ENCODE measurements around the gene SCN11A. TPM values are rescaled to one million over a fixed set of nuclear protein-coding genes. Genes with fewer than 3 reads are reported as not detected.

Gene SCN11A
- total RNA-seq, 1 experiment from 2014 or later: not detected

DNA sequence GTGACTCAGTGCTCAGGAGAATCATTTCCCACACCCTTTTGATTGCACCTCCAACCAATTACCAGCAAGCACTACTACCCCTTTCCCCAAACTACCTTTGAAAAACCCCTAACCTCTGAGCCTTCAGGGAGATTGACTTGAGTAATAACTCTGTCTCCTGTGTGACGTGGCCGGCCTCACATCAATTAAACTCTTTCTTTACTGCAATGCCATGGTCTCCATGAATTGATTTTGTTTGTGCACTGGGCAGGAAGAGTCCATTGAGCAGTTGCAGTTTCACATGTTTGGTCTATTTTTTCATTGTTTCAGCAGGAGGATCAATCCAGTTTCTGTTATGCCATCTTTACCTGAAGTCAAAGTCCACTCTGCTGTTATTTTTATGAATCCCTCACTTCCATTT is 32.4 kb downstream of the SCN11A start:
- no peaks in the 10 kb centered on the region for H3K36me3 ChIP-seq (ENCODE audit: control insufficient read depth, insufficient read depth, low read length)
- H3K4me3 ChIP-seq (ENCODE audit: low read depth, low read length): no peak overlapping the region
- ChIA-PET CTCF (no interaction called here), POLR2A (no interaction called here)
- BruUV-seq (replicated peaks): no TSS peak
- Mint-ChIP-seq H3K27ac (ENCODE audit: unreplicated experiment) (no peak overlapping the region), H3K36me3 (ENCODE audit: insufficient read depth, unreplicated experiment) (no peaks in the 10 kb centered on the region), H3K9me3 (ENCODE audit: unreplicated experiment) (no peaks in the 10 kb centered on the region), H3K27me3 (ENCODE audit: insufficient read depth, unreplicated experiment) (peaks cover 5% of the 10 kb centered on the region), H3K4me1 (ENCODE audit: low read depth, unreplicated experiment) (peaks cover 15% of the 10 kb centered on the region), H3K4me3 (ENCODE audit: unreplicated experiment) (no peak overlapping the region)
- H3K9me3 ChIP-seq: no peaks in the 10 kb centered on the region
- DNase-seq: no peak
- peaks cover 10% of the 10 kb centered on the region for H3K4me1 ChIP-seq
- intact Hi-C loops (cut with micrococcal nuclease; ENCODE audit: unreplicated experiment): no loop called here
- no peaks in the 10 kb centered on the region for H3K27me3 ChIP-seq (replicated peaks; ENCODE audit: control insufficient read depth, insufficient read depth, low read length)
- TF ChIP-seq, protein P1, sequence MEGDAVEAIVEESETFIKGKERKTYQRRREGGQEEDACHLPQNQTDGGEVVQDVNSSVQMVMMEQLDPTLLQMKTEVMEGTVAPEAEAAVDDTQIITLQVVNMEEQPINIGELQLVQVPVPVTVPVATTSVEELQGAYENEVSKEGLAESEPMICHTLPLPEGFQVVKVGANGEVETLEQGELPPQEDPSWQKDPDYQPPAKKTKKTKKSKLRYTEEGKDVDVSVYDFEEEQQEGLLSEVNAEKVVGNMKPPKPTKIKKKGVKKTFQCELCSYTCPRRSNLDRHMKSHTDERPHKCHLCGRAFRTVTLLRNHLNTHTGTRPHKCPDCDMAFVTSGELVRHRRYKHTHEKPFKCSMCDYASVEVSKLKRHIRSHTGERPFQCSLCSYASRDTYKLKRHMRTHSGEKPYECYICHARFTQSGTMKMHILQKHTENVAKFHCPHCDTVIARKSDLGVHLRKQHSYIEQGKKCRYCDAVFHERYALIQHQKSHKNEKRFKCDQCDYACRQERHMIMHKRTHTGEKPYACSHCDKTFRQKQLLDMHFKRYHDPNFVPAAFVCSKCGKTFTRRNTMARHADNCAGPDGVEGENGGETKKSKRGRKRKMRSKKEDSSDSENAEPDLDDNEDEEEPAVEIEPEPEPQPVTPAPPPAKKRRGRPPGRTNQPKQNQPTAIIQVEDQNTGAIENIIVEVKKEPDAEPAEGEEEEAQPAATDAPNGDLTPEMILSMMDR (IDR thresholded peaks at IDR 0.05; ENCODE audit: insufficient read depth in 1 of 2, low read depth in 1 of 2, low read length in 1 of 2, severe bottlenecking in 1 of 2, unreplicated experiment in 1 of 2): no peak

DNA sequence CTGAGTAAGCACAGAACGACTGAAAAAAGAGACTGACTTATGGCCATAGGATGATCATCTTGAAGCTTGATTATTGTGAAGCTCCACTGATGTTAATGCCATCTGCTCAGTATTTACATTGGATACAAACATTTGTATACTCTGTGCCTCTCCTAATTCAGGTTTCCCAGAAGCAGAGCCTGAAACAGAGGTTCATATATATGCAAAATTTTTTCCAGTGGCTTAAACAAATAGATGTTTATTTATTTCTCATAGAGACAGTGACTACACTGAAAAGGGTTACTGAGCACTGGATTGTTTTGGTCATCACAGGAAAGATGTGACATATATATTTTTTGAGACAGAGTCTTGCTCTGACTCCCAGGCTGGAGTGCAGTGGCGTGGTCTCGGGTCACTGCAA is 36.3 kb downstream of the SCN11A start:
- Mint-ChIP-seq H3K4me1 (ENCODE audit: low read depth, unreplicated experiment) (peaks cover 1% of the 10 kb centered on the region), H3K27ac (ENCODE audit: unreplicated experiment) (no peak overlapping the region), H3K27me3 (ENCODE audit: insufficient read depth, unreplicated experiment) (peaks cover 16% of the 10 kb centered on the region), H3K4me3 (ENCODE audit: unreplicated experiment) (no peak overlapping the region), H3K36me3 (ENCODE audit: insufficient read depth, unreplicated experiment) (no peaks in the 10 kb centered on the region), H3K9me3 (ENCODE audit: unreplicated experiment) (no peaks in the 10 kb centered on the region)
- H3K4me3 ChIP-seq (ENCODE audit: low read depth, low read length): no peak overlapping the region
- no peak for DNase-seq
- BruUV-seq (replicated peaks): no TSS peak
- intact Hi-C loops (cut with micrococcal nuclease; ENCODE audit: unreplicated experiment): no loop called here
- TF ChIP-seq, protein P1 (IDR thresholded peaks at IDR 0.05; ENCODE audit: insufficient read depth in 1 of 2, low read depth in 1 of 2, low read length in 1 of 2, severe bottlenecking in 1 of 2, unreplicated experiment in 1 of 2): no peak
- CTCF ChIA-PET: no interaction called here
- no peaks in the 10 kb centered on the region for H3K27me3 ChIP-seq (replicated peaks; ENCODE audit: control insufficient read depth, insufficient read depth, low read length)
- no peaks in the 10 kb centered on the region for H3K36me3 ChIP-seq (ENCODE audit: control insufficient read depth, insufficient read depth, low read length)
- no peaks in the 10 kb centered on the region for H3K9me3 ChIP-seq
- H3K4me1 ChIP-seq: no peaks in the 10 kb centered on the region
- POLR2A ChIA-PET: no interaction called here

DNA sequence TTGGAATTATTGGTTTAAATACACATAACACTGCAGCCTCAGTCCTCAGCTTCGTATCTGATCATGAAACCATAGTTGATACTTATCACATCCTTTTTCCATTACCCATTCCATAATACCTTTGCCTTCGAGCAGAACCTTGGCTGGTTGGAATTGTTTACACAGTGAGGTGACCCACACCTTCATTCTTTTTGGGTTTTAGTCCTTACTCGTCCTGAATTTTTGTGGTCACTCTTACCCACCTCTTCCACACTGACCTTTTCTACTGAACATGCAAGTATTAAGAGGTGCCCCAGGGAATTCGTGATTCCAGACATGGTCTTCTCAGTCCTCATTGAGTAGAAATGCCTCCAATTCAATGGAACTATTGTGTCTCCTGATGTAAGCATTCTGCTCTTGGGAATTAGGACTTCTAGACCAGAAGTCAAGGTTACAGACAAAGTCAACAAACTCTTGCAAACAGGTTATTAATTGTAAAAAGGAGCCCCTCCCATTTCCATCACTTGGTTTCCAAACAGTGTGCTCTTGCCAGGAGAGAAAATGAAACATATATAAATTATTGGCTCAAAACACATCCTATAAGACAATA is 37.7 kb downstream of the SCN11A start:
- H3K27me3 ChIP-seq (replicated peaks; ENCODE audit: control insufficient read depth, insufficient read depth, low read length): no peaks in the 10 kb centered on the region
- no peaks in the 10 kb centered on the region for H3K9me3 ChIP-seq
- H3K27me3 Mint-ChIP-seq (ENCODE audit: insufficient read depth, unreplicated experiment): peaks cover 16% of the 10 kb centered on the region
- H3K9me3 Mint-ChIP-seq (ENCODE audit: unreplicated experiment): no peaks in the 10 kb centered on the region
- DNase-seq: no peak
- ChIA-PET POLR2A (no interaction called here), CTCF (no interaction called here)
- no peaks in the 10 kb centered on the region for H3K36me3 Mint-ChIP-seq (ENCODE audit: insufficient read depth, unreplicated experiment)
- H3K27ac Mint-ChIP-seq (ENCODE audit: unreplicated experiment): no peak overlapping the region
- no peak overlapping the region for H3K4me3 ChIP-seq (ENCODE audit: low read depth, low read length)
- BruUV-seq (replicated peaks): no TSS peak
- TF ChIP-seq, protein P1 (IDR thresholded peaks at IDR 0.05; ENCODE audit: insufficient read depth in 1 of 2, low read depth in 1 of 2, low read length in 1 of 2, severe bottlenecking in 1 of 2, unreplicated experiment in 1 of 2): no peak
- H3K4me3 Mint-ChIP-seq (ENCODE audit: unreplicated experiment): no peak overlapping the region
- H3K36me3 ChIP-seq (ENCODE audit: control insufficient read depth, insufficient read depth, low read length): no peaks in the 10 kb centered on the region
- intact Hi-C loops (cut with micrococcal nuclease; ENCODE audit: unreplicated experiment): no loop called here
- H3K4me1 Mint-ChIP-seq (ENCODE audit: low read depth, unreplicated experiment): no peaks in the 10 kb centered on the region
- H3K4me1 ChIP-seq: no peaks in the 10 kb centered on the region
